IPS-18c (cell line): ENCODE results near the gene TM9SF4.
A peak's percentile ranks its signal among the peaks of the same experiment; 100 is the strongest.
"Not testable (repeated sequence)": the region's sequence is repeated elsewhere in the genome, so short reads cannot be mapped to it uniquely, and the experiment has no call there.

ENCODE experiments used
- H3K4me3 ChIP-seq: 2 replicates; pipeline ENCODE4 v1.7.0; 2013; ENCODE audit warnings: low read depth, mild to moderate bottlenecking, low read length, moderate library complexity; ENCODE audit not compliant: insufficient read depth
- H3K9me3 ChIP-seq: one replicate; pipeline ENCODE4 v1.6.1; 2013; ENCODE audit warnings: mild to moderate bottlenecking, low read length, moderate library complexity; ENCODE audit not compliant: control insufficient read depth, insufficient read depth

Gene TM9SF4

DNA sequence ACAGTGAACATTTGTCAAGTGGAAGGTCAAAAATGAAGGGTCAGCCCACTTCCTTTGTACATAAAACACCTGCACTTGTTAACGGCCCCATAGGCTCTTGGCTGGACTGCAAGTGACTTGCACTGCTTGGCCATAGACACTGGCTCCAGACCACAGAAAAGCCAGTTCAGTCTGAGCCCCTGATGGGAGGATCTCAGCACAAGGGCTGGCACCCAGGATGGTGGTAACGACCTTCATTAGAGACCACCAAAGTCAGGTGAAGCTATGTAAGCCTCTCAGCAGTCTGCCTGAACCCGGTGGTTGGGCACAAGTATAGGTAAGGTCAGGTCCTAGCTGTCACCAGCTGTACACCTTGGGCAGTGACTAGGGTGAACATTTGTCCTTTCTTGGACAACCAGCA is 81.9 kb downstream of the TM9SF4 start:
- peaks cover 3% of the 10 kb centered on the region for H3K9me3 ChIP-seq
- H3K4me3 ChIP-seq: no peak overlapping the region; the same call in 1 of the 2 replicates

DNA sequence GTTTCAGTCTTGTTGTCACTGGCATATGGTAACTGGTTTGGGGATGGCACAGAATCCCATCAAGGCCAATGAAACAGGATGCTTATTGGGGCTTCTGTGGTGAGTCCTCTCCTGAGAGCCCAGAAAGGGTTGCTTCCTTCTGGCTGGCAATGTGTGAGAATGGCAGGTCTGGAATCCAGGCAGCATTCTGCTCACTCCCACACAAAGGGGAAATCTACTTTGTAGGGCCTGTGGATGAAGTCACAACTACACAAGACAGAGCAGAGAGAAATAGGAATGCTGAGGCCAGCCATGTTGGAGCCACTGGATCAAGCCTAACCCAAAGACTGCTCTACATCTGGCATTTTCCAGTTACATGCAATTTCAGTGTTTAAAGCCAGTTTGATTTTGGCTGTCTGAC is 82.4 kb downstream of the TM9SF4 start:
- peaks cover 3% of the 10 kb centered on the region for H3K9me3 ChIP-seq
- H3K4me3 ChIP-seq: no peak overlapping the region

DNA sequence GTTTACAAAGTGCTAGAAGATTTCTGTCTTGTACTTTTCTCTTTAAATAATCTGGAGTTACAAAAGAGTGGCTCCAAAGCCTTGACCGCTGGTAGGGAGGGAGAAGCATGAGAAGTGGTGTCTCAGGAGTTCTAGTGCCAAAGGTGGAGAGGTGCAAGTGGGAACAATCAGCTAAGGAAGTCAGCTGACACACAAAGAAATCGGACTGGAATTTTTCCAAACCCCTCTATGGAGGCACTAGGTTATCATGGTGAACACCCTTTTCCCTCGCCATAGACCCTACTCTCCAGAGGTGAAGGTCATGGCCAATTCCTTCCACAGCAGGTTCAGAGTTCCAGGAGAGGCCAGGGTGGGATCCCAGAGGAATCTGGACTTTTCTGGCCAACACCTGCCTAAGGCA is 83.2 kb downstream of the TM9SF4 start:
- H3K4me3 ChIP-seq: no peak overlapping the region

DNA sequence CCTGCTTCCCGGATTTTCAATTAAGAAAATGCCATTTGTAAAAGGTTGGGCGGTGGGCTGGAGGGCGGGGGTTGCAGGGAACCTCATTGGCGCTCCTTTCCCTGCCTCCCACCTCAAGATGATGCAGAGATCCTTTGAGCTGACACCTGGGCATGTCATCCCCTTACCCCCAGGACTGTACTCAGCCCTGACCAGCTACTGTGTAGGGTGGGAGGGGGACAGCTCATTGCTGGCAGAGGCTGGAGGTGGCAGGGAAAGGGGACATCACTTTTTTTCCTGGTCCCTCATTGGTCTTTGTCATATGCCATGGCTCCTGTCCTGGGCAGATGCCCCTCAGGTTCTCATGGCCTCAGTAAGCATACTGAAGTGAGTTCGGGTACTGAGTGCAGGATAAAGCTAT is 83.8 kb downstream of the TM9SF4 start:
- not testable (repeated sequence) for H3K9me3 ChIP-seq

More for the DNA sequence above, 83.2 kb downstream of the TM9SF4 start:
- peaks cover 3% of the 10 kb centered on the region for H3K9me3 ChIP-seq

DNA sequence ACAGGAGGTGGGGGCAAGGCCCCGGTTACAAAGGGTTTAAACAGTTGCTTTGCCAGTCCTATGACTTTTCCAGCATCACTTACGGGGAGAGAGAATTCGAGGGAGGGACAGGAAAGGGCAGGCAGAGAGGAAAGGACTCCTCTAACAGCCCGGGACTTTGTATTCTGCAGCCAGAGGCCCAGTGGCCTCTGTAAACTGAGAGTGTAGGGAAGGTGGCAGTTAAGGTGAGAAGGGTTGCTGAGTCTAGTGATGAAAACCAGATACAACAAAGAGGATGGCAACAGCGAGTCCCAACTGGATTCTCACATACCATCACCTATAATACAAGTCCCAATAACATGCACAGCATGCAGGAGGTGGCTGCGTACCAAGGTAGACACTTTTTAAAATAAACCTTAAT is 84.5 kb downstream of the TM9SF4 start:
- H3K4me3 ChIP-seq: no peak overlapping the region
- H3K9me3 ChIP-seq: peaks cover 3% of the 10 kb centered on the region

More for the DNA sequence above, 83.8 kb downstream of the TM9SF4 start:
- not testable (repeated sequence) for H3K4me3 ChIP-seq

DNA sequence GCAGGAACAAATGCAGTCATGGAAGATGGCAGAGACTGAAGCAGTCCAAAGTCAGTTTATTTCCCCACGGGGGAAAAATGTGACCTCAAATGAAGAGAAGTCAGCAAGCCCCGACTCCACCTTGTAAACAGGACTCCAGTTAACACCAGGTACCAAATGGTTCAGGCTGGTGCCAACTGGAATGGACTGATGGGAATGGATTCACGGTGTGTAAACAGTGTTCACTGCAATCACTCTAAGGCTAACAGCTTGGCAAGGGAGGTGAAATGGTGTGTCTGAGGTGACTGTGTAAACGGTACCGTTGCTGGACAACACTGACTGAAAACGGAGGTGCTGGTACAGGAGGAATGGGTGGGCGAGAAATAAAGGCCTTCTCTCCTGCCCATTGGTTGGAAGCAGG is 86.1 kb downstream of the TM9SF4 start:
- no peaks in the 10 kb centered on the region for H3K9me3 ChIP-seq
- H3K4me3 ChIP-seq: no peak overlapping the region

DNA sequence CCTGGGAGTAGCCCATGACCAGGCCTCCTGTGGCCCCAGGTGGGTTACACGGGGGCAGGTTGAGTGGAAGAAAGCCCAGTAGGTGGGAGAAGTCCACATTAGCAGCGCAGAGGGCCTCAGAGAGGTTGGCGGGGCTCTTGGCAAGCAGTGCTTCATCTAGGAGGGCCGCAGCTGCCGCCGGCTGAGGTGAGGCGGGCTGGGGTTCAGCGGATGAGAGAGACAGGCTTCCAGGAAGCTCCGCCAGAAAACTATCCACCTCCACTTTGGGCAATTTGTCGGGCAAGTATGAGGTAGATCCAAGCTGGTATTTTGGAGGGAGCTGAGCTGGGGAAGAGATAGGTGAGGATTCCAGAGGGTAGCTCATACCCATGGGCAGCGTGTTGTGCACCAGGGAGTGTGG is 87.1 kb downstream of the TM9SF4 start:
- not testable (repeated sequence) for H3K9me3 ChIP-seq

DNA sequence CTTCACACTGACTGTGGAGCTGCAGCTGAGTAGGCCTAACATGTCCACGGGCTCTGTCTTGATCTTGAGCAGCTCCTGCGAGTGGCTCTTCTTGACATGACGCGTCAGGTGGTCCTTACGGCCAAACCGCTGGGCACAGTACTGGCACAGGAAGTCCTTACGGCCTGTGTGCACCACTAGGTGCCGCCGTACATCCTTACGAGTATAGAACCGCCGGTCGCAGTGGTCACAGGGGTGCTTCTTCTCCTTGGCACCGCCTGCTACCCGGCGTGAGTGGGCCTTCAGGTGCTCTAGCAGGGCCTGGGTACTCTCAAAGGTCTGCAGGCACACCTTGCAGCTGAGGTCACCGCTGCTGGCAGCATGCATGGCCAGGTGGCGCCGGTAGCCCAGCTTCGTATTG is 87.6 kb downstream of the TM9SF4 start:
- H3K9me3 ChIP-seq, H3K4me3 ChIP-seq: not testable (repeated sequence)

More for the DNA sequence above, 87.1 kb downstream of the TM9SF4 start:
- H3K4me3 ChIP-seq: not testable (repeated sequence)

DNA sequence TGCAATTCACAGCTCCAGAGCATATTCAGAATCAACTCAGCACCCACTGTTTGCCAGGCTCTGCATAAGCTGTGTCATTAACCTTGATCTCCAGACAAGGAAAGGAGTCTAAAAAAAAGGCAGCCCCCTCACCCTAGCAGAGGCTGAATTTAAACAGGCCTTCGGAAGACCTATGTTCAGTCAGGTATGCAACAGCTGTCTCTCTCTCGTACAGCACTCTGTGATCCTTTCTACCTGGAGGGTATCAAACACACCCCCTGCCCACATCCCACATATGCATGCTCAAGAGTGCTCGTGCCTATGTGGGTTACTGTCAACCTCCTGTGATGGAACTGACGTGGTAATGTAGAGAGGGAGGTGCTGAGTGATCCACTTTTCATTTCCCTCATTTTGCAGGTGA is 89.5 kb downstream of the TM9SF4 start:
- no peaks in the 10 kb centered on the region for H3K9me3 ChIP-seq

DNA sequence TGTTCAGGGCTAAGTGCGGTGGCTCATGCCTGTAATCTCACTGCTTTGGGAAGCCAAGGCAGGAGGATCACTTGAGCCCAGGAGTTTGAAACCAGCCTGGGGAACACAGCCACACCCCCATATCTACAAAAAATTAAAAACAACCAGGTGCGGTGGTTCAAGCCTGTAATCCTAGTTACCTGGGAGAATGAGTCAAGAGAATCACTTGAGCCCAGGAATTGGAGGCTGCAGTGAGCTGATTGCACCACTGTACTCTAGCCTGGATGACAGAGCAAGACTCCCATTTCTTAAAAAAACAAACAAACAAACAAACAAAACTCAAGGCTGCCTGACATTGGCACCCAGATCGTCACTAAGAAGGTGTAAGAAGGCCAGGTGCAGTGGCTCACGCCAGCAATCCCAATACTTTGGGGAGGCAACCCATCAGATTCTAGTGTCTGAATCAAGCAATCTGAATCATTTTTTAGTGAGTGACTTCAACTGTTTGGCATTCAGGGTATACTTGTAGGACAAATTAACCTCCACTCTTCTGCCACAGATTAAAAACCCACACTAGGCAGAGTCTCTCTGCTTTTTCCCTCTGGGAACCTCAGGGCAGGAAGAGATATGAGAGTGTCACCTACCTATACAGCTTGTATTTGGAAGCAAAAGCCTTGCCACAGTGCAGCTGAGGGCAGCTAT is 91.9 kb downstream of the TM9SF4 start:
- Histone ChIP-seq H3K4me3 (no peak overlapping the region), H3K9me3 (no peaks in the 10 kb centered on the region)

More for the DNA sequence above, 89.5 kb downstream of the TM9SF4 start:
- H3K4me3 ChIP-seq: no peak overlapping the region

DNA sequence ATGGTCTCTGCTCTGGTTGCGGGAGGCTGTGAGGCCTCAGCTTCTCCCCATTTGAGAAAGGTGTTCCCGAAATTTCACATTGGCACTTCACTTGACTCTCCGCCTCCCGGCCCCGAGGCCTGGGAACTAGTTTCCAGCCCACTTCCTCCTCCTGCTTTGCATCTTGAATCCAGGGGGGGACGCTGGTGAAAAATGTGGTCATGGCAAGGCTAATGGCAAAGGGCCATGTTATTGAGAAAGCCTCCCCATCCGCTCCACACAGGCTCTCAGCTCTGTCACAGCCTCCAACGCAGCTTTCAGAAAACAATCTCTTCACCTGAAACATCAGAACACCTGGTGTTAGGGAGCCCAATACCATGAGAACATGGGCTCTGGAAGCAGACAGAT is 92.5 kb downstream of the TM9SF4 start:
- H3K4me3 ChIP-seq: no peak overlapping the region
- H3K9me3 ChIP-seq: no peaks in the 10 kb centered on the region

DNA sequence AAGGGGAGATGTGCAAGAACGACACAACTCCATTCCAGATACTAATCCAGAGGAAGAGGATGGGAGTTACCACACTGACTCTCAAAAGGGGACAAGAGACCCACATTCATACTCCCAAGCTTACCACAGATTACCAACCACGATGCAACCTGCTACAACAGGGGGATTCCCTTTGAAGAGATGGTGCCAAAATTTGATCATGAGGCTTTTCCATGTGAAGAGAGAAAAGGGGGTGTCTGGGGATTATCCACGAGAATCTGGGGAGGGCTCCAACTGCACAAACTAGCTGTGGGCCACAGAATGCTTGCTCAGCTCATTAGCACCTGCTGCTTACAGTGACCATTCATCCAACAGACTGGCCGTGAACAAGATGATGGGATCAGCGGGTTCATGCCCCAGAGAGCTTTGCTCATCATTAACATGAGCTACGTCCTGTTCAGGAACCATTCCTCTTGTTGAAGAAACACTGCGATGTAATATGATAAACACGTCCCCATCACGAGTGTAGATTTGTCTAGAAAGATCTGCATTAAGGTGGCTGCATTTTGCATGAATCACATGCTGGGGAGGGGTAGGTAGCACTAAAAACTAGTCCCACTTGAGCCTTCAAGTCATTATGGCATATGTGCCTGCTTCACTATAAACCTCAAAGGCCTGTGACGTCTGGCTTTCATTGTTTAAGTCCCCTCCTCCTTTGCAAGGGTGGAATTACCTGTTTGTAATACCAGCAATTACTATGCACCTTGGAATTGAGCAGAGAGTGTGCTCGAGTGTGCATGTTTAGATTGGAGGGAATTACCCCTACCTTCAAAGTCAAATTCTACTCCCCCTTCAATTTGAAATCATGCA is 94.1 kb downstream of the TM9SF4 start:
- H3K4me3 ChIP-seq: no peak overlapping the region
- no peaks in the 10 kb centered on the region for H3K9me3 ChIP-seq

DNA sequence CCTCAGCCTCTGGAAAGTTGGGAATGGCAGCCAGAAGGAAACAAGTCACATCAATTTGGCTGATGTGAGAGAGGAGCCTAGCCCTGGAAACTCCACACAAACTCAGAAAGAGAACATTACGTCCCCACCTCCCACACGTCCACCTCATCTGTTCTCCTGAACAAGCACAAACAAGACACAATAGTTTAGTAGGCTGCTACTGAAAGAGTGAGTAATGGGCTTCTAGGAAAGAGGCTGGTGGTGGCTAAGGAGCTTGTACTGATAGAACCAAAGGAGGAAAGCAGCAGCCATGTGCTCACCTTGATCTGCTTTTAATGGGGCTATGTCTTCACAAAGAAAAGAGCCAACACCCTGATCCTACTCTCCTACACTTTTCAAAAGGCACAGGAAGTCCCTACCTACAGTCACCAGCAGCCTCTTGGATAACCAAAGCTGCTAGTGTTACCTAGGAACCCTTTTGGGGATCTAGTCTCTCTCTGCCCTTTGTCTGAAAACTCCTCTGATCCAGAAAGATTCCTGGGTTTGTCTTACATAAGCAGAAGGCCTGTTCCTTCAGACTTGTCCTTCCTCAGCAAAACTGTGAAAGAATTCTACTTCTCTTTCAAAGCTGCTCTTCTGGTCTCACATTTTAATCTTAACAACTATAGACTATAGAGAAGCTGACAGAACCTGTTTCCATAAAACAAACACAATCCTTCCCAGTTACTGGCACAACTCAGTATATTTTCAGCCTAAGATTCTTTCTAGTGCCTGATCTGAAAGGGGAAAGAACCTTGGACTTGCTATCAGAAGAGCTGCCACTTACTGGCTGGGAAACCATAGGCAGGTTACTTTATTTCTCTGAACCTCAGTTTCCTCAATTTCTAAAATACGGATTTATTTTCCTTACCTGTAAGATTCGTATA is 94.9 kb downstream of the TM9SF4 start:
- H3K4me3 ChIP-seq: no peak overlapping the region

DNA sequence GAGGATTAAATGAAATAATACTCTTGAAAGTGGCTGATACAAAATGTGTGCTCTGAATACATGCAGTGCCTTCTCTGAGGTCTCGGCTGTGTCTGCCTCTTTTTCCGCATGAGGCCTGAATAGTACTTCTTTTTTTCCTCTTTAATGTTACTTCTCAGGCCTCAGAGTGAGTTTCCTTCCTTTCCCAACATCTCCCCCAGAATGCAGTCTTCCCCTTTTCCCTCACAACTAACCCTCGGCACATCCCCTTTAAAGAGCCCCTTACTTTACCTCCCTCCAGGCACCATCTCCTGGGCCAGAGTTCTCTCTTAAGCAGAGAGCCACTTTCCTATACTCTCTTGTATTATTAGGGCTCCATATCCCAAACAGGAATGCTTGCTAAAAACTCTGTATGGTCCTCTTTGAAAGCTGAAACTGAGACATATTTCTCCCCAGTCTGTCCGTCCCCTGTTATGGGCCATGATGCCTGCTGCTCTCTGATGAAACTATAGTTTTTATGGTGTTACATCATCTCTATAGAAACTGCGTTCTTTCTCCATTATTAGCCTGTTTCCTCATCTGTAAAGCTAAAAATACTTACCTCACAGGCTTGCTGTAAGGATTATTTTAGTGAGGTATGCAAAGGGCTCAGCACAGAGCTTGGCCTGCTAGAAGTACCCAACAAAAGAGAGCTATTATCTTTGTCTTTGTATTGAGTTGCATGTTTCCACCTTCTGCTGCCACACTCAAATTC is 95.8 kb downstream of the TM9SF4 start:
- Histone ChIP-seq H3K4me3 (no peak overlapping the region; the same call in 1 of the 2 replicates), H3K9me3 (no peaks in the 10 kb centered on the region)

More for the DNA sequence above, 94.9 kb downstream of the TM9SF4 start:
- no peaks in the 10 kb centered on the region for H3K9me3 ChIP-seq

DNA sequence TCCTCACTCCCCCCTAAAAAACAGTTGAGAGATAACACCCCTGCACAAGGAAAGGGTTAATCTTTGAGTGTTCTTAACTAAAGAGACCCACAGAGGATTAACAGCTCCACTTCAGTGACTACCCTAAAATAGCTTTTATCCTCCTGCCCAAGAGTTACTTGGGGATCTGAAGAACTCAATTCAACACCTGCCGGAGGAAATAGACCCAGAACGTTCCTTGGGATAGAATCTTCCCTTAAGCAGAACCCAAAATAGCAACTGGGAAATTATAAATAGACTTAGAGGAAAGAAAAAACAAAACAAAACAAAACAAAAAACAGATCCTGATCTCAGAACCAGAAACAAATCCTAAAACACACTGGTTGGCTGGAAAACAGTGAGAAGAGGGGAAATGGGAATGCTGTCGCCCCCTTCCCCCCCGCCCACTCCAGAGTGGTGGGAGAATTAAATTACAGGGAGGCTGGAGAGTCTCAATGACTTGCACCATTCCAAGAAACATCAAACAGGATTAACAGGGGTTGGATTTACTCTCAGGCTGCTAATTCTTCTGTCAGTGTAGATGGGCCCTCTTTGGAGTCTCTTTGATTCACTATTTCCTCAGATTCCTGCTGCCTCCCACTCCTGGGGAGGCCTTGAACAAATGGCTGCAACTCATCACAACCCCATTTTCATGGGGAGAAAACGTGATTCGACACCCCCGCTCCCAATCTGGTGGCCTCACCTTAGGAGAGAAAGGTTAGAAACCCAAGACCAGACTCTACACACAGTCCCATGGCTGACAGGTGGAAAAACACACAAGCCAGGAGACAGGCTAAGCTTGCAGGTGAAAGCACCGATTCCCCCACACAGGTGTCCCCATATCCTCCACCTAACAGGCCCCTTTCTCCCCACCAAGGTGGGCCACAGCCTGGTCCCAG is 96.6 kb downstream of the TM9SF4 start:
- Histone ChIP-seq H3K9me3 (no peaks in the 10 kb centered on the region), H3K4me3 (peak overlapping the region; percentile 93)
